ENCODE data around the gene GNL3.
"Not testable (repeated sequence)": the region's sequence is repeated elsewhere in the genome, so short reads cannot be mapped to it uniquely, and the experiment has no call there.

The GNL3 gene, protein sequence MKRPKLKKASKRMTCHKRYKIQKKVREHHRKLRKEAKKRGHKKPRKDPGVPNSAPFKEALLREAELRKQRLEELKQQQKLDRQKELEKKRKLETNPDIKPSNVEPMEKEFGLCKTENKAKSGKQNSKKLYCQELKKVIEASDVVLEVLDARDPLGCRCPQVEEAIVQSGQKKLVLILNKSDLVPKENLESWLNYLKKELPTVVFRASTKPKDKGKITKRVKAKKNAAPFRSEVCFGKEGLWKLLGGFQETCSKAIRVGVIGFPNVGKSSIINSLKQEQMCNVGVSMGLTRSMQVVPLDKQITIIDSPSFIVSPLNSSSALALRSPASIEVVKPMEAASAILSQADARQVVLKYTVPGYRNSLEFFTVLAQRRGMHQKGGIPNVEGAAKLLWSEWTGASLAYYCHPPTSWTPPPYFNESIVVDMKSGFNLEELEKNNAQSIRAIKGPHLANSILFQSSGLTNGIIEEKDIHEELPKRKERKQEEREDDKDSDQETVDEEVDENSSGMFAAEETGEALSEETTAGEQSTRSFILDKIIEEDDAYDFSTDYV

GRCh38 chr3:52685709-52686691 is at the start of gene GNL3, which contains the start of gene PBRM1:
GNL3 (plus strand) TSS chr3:52686032; CDS start chr3:52686093, 61 bp downstream.
PBRM1 (minus strand) TSS chr3:52685913.
- peak; percentile 93 for DNase-seq (ENCODE audit: low spot score)

GRCh38 chr3:52636673-52637072 is 49.2 kb upstream of the GNL3 start:
- no peak for DNase-seq (ENCODE audit: low spot score)

- DNase-seq (ENCODE audit: low spot score), result no peak
These were observed 40.3 kb upstream of the GNL3 start for GRCh38 chr3:52645549-52645948.

GRCh38 chr3:52649461-52650210 is 36.2 kb upstream of the GNL3 start:
- DNase-seq (ENCODE audit: low spot score), result no peak

- no peak for DNase-seq (ENCODE audit: low spot score)
These were observed 35.4 kb upstream of the GNL3 start for GRCh38 chr3:52650439-52650838.

- DNase-seq (ENCODE audit: low spot score), result no peak
These were observed 34.2 kb upstream of the GNL3 start for GRCh38 chr3:52651592-52651991.

- no peak for DNase-seq (ENCODE audit: low spot score)
These were observed 29.9 kb upstream of the GNL3 start for GRCh38 chr3:52655895-52656294.

- DNase-seq (ENCODE audit: low spot score), result no peak
These were observed 25.8 kb upstream of the GNL3 start for GRCh38 chr3:52660046-52660445.

DNA sequence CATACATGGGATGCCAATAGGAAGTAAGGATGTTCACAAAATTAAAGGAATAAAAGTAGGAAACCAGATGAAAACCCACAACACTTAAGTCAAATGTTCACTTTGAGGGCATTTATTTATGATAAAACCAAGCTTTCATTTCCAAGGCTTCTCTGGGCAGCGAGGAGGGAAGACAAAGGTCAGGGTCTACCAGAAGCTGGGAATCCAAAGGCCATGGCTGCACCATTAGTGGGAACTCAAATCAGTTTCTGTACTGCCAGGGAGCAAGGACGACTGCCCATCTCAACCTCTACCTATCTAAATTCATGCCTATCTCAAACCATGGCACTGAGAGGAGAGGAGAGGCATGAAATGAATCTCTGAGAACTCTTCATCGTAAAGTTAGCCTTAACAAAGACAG is 22.7 kb upstream of the GNL3 start:
- no peak for DNase-seq (ENCODE audit: low spot score)

GRCh38 chr3:52670621-52671521 is 15.0 kb upstream of the GNL3 start:
- DNase-seq (ENCODE audit: low spot score), result peak; percentile 74

- DNase-seq (ENCODE audit: low spot score), result no peak
These were observed 14.2 kb upstream of the GNL3 start for GRCh38 chr3:52671676-52672075.

GRCh38 chr3:52676201-52676600 is 9.6 kb upstream of the GNL3 start:
- not testable (repeated sequence) for DNase-seq (ENCODE audit: low spot score)

DNA sequence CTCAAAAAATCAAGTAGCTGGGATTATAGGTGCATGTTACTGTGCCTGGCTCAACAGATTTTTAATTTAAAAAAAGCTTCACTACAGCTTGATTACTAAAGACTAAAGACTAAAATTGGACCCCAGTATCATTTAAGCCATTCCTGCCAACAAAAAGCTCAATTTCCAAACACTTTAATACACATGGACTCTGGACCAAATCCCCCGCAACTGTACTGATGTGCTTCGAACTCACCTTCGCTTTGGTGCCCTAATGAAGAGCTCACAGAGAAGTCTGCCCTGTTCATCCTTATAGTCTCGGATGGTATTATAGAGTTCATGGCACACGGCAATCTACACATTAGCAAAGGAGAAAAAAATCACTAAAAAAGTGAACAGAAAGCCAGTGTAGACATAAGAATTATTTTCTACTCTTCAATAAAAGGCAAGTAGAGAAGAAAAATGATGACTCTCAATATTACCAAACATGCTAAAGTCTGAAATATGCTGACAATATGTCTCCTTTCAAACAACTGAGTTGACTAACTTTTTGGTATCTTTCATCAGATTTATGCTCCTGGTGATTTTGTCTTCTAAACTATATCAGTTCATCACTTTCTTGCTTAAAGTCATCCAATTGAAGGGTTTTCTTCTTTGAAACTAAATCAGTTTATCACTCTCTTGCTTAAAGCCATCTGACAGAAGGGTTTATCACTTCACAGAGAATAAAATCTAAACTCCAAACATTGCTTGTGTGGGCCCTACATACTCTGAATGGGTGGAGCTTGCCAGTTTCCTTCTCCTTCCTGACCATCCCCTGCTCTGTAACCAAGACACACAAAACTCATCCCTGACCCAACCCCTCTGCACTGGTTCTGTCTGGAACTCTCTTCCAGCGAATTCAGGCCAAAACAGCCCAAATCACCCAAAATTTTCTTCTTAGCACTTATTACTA is 7.3 kb upstream of the GNL3 start:
- DNase-seq (ENCODE audit: low spot score), result no peak

DNA sequence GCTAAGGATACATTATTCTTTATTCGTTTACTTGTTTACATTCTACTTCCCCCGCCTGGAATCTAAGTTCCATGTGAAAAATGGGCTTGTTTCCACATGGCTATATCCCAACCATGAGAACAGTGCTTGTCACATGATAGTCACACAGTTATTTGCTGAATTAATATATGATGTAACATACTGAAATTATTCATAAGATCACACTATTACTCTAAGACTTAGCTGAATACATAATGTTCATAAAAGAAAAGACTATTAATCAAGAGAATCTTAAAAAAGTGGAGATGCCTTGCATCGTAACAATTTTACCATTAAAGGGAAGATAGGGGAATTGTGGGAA is 6.7 kb upstream of the GNL3 start:
- DNase-seq (ENCODE audit: low spot score), result no peak

- no peak for DNase-seq (ENCODE audit: low spot score)
These were observed 6.0 kb upstream of the GNL3 start for GRCh38 chr3:52679811-52680210.

DNA sequence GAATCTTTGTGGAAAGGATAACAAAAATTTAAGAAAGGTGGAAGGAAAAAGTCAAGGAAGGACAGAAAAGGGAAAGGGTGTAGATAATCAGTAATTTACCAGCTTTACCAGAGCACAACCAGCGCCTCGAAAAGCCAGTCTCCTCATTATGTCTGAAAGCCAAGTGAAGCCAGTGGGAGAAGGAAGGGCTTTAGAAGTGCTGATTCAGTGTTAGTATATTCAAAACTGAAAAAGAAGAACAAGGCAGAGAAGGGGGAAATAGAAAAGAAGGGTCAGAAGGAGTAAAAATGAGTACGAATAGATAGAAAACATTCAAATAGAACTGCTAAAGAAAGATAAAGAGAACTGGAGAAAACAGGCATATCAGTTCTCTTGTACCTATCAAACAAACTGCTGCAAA is 4.2 kb upstream of the GNL3 start:
- no peak for DNase-seq (ENCODE audit: low spot score)

DNA sequence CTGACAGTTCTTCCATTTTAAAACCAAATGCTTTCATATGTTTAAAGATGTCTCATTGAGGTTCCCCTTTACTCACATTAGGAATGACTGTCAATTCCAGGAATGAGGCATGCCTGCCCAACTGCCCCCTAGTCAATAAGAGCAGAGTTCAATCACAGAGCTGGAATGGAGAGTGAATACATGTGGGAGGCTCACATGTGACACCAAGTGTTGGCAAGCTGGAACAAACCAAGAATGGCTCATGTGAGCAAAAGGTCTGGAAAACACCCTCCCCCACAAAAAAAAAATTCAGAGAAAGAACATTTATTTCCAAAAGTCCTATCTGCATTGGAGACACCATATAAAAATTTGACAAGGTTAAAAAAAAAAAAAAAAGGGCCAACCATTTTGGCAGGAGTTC is 3.8 kb upstream of the GNL3 start:
- peak; percentile 12 for DNase-seq (ENCODE audit: low spot score)

GRCh38 chr3:52683611-52684010 is 2.2 kb upstream of the GNL3 start:
- no peak for DNase-seq (ENCODE audit: low spot score)

GRCh38 chr3:52684184-52684583 is 1.6 kb upstream of the GNL3 start:
- DNase-seq (ENCODE audit: low spot score), result no peak

- peak; percentile 69 for DNase-seq (ENCODE audit: low spot score)
These were observed 535 bp upstream of the GNL3 start for GRCh38 chr3:52685285-52685708.

Measured in CD4-positive, alpha-beta T cell treated with Interleukin-15 for 4 hours (primary cell).